Activated CD4-positive, CD25-positive, alpha-beta regulatory T cell treated with anti-CD3 and anti-CD28 coated beads, Interleukin-2, amount 50 U/mL, for 72 hours (primary cell): ENCODE measurements around the gene CWC27.
"Not testable (repeated sequence)": the region's sequence is repeated elsewhere in the genome, so short reads cannot be mapped to it uniquely, and the experiment has no call there.

ENCODE experiments used
- DNase-seq: peaks from one replicate; pipeline ENCODE4 v3.0.0; 2021

CWC27 gene

DNA sequence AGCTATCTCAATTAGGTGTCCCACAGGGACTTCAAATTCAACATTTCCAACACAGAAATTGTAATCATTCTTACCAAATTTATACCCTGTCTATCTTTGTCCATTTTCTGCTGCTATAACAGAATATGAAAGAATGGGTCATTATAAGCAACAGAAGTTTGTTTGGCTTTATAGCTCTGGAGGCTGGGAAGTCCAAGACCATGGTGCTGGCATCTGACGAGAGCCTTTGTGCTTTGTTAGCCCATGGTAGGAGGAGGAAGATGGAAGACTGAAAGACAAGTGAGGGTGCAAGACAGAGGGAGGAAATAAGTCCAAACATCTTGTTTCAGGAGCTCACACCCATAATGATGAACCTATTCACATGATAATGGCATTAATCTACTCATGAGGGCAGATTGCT is 72.2 kb downstream of the CWC27 start:
- no peak for DNase-seq

DNA sequence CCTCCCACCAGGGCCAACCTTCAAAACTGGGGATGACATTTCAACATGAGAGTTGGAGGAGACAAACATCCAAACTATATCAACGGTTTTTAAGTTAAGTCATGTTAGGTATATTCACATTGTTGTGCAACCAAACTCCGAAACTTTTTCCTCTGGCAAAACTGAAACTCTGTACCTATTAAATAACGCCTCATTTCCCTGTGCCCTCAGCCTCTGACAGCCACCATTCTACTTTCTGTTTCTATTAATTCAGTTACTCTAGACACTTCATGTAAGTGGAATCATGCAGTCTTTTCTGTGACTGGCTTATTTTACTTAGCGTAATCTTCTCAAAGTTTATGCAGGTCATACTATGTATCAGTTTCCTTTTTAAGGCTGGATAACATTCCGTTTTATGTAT is 85.0 kb downstream of the CWC27 start:
- DNase-seq: no peak

DNA sequence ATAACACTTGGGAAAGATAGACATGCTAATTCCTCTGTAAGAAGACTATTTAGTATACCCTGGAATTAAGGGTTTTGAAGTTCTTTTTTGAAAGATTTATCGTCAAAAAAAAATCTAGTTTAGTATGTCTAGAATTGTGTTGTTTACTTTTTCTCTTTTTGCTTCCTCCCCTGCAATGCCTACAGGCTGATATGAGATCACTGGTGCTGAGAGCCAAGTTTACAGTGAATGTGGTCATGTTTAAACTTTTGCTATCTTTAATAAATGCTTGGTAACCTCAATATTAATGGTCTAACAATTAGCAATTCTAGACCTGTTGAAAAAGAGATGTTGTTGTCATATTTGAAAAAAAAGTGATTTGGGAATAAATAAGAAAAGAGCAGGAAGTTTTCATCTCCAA is 86.1 kb downstream of the CWC27 start:
- no peak for DNase-seq

DNA sequence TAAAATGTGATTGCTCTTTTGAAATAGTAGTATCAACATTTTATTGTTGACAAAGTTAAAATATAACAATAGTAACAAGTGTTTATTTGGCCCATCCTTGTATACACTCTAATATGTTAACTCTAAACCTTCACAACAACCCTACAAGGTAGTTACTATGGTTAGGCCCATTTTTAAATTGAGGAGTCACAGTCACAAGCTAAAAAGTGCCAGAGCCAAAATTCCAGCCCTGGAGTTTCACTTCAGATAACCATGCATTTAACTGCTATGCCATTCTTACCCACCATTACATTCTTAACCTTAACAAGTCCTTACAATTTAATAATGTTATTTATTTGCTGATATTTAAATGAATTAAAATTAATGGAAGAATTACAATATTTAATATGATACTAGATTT is 91.2 kb downstream of the CWC27 start:
- DNase-seq: no peak

DNA sequence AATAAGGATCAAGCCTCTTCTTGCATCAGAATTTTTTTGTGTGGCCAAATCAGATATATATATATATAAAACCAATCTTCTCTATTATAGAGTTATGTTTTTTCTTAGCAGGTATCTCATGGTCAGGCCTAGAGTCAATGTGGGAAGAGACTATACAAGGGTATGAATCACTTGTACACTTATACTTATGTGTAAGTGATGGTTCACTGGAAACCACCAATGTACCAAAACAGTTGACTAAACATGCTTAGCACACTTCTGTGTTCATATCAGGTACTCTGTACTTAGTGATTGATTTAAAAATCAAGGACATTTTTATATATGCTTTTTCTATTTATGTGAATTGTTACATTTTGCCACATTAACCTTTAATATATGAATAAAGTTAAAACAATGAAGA is 92.6 kb downstream of the CWC27 start:
- DNase-seq: no peak

DNA sequence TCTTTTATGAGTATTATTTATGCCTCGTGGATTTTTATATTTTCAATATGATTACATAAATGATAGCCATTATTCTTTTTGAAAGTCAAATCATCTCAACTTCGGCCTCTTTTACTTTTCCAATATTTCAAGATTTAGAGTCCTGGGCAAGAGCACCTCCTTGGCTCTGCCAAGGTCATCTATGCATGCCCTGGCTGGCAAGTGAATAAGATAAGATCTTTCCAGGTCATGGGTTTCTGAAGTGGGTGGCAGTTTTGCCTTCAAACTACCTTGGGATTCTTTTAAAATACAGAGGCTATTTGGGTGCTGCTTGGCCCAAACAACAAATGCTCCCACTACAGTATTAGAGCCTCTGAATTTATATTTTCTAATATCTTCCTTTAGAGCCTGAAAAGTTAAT is 95.4 kb downstream of the CWC27 start:
- no peak for DNase-seq

- no peak for DNase-seq
Measured at GRCh38 chr5:64865662-64866061, 96.9 kb downstream of the CWC27 start.

DNA sequence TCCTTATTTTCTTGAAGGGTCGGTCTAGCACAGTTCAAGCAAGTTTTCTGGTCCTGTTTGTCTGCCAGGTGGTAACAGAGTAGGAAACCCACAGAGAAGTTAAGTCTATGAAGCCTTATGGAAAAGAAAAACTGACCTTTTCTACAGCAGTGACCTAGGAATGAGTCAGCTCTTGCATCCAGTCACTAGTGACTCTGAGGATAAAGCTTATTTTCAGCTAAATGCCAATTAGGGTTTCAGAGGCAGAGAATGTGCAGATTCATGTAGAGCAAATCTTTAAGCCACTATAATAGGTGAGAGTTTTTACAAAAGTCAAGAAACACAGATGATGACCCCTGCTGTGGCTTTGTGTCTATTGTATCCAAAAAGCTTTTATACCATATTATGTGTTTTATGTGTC is 100.7 kb downstream of the CWC27 start:
- DNase-seq: no peak

DNA sequence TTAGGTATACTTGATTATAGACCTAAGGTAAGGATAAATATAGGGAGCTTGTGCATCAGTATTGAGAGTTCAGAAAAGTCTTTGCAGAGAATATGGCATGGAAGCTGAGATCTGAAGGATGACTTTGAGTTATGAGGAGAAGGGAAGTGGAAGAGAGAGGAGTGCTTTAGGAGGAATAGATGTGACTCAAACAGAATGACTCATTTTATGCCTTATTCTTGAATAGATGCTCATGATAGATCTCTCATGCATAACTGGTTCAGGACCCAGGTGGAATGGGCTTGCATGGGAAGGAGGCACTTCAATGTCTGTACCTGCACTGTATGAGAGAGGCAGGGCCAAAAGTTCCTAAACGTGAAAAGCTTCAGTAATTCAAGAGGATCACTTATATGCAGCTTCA is 103.3 kb downstream of the CWC27 start:
- DNase-seq: no peak

GRCh38 chr5:64873441-64873840 is 104.7 kb downstream of the CWC27 start:
- no peak for DNase-seq

GRCh38 chr5:64874753-64875152 is 106.0 kb downstream of the CWC27 start:
- DNase-seq: no peak

DNA sequence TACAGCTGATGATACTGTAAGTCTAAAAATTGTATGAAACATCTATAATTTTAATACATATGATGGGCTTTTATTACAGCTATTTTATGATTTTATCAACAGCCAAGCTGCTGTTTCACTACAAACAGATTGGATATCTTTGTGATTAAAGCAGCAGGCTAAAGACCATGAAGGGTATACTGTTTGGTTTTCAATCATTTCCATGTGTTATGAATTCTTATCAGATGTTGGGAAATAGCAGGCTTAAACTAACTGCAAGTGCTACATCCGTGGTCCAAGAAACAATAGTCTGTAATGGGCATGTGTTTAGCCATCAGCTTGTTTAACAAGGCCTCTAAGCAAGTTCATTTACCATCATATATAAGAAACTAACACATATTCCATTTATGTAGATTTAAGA is 107.5 kb downstream of the CWC27 start:
- DNase-seq: no peak

DNA sequence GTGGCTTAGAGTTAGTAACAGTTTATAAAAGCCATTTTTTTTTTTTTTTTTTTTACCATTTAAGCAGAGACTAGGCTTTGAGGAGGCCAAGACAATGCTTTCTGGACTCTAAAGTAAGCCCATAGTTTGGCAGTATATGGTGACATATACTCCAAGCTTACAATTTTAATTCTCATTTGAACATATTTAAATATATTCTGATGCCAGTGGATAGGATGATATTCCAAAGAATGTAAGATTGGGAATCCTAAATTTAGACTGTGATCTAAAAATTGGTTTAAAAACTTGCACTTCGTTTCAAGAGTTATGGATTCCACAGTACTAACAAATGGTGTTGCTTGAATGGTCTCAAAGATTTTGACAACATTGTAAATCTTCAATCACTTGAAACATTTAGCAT is 112.1 kb downstream of the CWC27 start:
- DNase-seq: no peak

DNA sequence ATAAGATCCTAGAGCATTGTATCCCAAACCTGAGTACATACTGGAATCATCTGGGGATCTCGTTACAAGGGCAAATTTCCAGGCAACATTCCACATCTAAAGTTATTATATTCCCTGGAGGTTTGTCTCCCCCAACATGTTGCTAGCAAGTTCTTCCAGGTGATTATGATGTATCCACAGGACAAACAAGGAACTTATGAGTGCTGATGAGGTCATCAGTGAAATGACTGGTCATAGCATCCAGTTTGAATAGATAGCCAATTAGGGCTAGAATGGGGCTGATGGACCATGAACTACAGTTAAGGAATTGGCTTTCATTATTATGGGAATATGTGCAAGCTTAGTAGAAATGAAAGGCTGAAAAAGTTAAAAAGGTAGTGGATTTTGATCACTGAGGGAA is 115.2 kb downstream of the CWC27 start:
- no peak for DNase-seq

DNA sequence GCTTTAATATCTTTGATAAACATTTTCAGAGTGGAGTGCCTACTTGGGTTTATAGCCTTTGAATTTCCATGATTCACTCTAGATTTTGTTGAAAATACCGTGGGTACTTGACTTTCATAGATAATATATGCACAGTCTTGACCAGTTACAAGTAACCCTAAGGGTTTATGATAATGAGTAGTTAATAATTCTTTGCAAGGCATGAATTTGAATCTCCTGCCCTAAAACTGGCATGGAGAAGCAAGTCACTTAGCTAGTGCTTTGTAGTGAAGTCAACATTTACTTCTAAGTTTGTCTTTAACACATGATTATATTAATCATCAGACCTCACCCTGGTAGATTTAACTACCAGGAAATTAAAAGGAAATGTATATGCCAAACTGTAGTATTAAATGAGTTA is 115.8 kb downstream of the CWC27 start:
- DNase-seq: no peak

DNA sequence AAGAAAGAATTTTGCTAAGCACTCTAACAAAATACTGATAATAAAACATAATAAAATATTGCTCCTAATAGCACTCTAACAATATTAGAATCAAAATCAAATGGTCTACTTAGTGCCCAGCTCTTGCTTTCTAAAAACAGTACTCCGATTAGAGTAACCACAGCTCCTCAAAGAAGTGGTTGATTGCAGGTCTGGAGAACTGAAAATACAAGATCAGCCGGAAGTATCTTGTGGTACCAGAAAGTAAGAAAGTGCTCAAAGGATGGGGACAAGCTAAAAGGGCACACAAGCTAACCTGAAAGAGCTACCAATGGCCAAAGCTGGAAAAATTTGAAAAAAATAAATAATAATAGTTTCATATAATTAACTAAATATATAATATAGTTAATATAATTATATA is 119.2 kb downstream of the CWC27 start:
- no peak for DNase-seq

DNA sequence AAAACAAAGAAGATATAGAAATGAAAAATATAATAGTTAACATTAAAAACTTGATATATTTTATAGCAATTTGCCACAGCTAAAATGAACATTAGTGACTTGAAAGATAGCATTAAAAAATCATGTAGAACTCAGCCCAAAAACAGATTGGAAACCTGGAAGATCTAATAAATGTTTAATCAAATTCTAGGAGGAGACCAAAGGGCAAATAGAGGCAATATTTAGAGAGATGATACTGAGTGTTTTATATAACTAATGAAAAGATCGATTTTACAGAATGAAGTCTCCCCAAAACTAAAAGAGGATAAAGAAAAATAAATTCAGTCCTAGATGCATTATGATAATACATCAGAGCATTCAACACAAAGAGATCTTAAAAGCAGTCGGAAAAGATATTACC is 127.0 kb downstream of the CWC27 start:
- DNase-seq: no peak

- no peak for DNase-seq
Measured at GRCh38 chr5:64899838-64900237, 131.1 kb downstream of the CWC27 start.

DNA sequence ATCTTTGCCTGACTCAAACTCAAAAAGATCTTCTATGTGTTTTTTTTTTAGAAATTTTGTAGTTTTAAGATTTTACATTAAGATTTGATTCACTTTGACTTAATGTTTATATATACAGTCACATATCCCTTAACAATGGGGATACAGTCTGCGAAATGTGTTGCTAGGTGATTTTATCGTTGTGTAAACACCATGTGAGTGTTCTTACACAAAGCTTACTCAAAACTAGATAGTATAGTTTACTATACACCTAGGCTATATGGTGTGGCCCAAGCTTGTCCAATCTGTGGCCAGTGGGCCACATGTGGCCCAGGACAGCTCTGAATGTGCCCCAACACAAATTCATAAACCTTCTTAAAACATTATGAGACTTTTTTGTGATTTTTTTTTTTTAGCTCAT is 131.9 kb downstream of the CWC27 start:
- no peak for DNase-seq

GRCh38 chr5:64907399-64907798 is 138.7 kb downstream of the CWC27 start:
- DNase-seq: not testable (repeated sequence)

- no peak for DNase-seq
Measured at GRCh38 chr5:64914396-64914795, 145.7 kb downstream of the CWC27 start.

DNA sequence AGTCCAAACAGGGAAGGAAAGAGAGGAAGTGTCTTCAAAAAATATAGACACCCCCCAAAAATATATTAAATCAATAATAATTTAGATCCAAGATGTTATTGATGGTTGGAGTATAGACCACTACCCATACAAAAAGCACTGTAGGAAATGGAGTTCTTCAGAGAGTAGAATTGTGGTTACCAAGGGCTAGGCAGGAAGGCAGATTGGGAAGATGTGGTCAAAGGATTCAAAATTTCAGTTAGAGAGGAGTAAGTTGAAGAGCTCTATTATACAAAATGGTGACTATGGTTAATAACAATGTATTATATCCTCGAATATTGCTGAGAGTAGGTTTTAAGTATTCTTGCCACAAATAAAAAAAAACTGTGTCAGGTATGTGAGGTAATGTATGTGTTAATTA is 149.4 kb downstream of the CWC27 start:
- no peak for DNase-seq

GRCh38 chr5:64921386-64921785 is 152.7 kb downstream of the CWC27 start:
- no peak for DNase-seq

GRCh38 chr5:64923151-64923685 is 154.5 kb downstream of the CWC27 start:
- DNase-seq: no peak

DNA sequence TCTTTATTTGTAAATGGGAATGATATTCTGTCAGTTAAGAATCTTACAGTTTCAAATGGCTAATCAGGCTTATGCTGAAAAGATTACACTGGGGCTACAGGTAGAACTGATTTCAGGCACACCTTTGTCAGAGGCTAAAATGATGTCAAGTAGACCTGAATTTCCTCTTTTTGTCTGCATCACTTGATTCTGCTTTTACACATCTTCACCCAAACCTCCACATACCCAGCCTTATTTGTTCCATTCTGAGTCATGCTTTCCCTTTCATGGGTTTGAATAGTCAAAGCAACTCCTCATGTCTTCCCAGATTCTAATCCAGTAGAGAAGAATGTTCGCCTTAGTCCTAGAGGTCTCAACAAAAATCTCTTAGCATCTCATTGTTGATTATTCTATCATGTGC is 156.4 kb downstream of the CWC27 start:
- no peak for DNase-seq

DNA sequence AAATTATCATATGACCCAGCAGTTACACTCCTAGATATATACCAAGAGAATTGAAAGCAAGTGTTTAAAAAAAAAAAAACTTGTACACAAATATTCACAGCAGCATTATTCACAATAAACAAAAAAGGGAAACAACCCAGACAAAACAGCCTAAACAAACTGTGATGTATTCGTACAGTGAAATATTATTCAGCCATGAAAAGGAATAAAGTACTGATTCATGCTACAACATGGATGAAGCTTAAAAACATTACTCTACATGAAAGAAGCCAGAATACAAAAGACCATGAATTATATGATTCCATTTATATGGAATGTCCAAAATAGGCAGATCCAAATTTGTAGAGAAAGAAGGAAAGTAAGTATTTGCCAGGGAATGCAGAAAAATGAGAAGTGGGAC is 161.1 kb downstream of the CWC27 start:
- DNase-seq: no peak
